Measurements from ENCODE around the gene RAD23A. TPM values are rescaled to one million over a fixed set of nuclear protein-coding genes. Genes with fewer than 3 reads are reported as not detected.
"Not testable (repeated sequence)": the region's sequence is repeated elsewhere in the genome, so short reads cannot be mapped to it uniquely, and the experiment has no call there.

The RAD23A gene
- total RNA-seq, 1 donor from 2014 or later: 50.2 TPM

DNA sequence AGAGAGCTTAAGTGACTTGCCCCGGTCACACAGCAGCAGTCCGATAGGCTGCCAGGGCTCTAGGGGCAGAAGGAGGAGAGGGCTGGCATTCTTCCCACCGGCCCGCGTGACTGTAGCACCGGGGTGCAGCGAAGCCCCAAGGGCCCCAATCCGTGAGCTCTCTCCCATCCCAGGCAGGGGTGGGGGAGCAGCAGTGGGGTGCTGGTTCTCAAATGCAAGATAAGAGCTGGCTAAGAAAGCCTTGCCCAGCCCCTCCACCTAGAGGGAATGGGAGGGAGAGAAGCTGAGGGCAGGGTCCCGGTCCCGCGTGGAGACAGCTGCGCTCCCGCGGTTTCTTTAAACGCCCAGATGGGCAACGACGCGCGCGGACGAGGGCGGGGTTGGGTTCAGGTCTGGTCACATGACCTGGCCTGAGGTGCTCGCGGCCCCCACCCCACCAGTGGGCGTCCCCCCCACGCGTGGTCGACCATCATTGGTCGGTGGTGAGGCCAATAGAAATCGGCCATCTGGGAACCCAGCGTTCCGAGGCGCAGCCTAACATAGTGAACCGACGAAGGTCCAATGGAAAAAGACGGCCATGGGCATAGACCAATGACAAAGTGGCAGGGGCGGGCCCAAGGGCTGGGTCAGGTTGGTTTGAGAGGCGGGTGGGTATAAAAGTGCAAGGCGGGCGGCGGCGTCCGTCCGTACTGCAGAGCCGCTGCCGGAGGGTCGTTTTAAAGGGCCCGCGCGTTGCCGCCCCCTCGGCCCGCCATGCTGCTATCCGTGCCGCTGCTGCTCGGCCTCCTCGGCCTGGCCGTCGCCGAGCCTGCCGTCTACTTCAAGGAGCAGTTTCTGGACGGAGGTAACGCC is 7.5 kb upstream of the RAD23A start, which contains the start of gene CALR:
Gene CALR, plus strand, starts transcription at position 683 of the 852 bp plus-strand sequence. Its CDS starts 71 bp downstream, at position 754.
- peak; percentile 97 for DNase-seq (ENCODE audit: low read depth)

DNA sequence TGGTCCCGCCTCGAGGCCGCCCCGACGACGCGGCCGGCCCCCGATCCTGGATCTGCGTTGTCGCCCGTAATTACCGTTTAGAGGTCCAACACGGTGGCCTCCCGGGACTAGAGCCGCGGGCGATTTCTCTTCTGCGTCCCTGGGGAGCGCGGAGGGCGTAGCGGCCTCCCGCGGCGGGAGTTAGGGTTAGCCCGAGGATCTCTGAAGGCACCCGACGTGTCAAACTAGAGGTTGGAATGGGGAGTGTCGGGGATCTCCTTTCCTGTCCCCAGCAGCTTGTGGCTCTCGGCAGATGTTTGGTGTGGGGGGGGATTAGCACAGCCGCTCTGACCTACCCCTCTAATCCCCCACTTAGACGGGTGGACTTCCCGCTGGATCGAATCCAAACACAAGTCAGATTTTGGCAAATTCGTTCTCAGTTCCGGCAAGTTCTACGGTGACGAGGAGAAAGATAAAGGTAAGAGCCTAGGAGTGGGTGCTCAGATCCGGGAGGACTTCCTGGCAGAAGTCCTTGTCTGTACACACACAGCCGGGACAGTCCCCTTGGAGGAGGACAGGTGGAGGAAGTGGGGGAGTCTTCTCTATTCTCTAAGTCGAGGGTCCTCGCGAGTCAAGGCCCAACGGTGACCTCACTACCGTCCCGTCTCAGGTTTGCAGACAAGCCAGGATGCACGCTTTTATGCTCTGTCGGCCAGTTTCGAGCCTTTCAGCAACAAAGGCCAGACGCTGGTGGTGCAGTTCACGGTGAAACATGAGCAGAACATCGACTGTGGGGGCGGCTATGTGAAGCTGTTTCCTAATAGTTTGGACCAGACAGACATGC is 6.7 kb upstream of the RAD23A start:
- DNase-seq (ENCODE audit: low read depth): peak; percentile 32

- no peak for DNase-seq (ENCODE audit: low read depth)
Observed at GRCh38 chr19:12939975-12940423, 5.7 kb upstream of the RAD23A start.

GRCh38 chr19:12940897-12941296 is 4.8 kb upstream of the RAD23A start:
- DNase-seq (ENCODE audit: low read depth): no peak

DNA sequence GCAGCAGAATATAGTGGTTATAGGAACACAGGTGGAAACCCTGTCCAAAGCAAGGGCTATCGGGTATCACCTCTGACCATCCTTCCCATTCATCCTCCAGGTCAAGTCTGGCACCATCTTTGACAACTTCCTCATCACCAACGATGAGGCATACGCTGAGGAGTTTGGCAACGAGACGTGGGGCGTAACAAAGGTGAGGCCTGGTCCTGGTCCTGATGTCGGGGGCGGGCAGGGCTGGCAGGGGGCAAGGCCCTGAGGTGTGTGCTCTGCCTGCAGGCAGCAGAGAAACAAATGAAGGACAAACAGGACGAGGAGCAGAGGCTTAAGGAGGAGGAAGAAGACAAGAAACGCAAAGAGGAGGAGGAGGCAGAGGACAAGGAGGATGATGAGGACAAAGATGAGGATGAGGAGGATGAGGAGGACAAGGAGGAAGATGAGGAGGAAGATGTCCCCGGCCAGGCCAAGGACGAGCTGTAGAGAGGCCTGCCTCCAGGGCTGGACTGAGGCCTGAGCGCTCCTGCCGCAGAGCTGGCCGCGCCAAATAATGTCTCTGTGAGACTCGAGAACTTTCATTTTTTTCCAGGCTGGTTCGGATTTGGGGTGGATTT is 2.1 kb upstream of the RAD23A start:
- no peak for DNase-seq (ENCODE audit: low read depth)

GRCh38 chr19:12944104-12944674 is 1.5 kb upstream of the RAD23A start:
- no peak for DNase-seq (ENCODE audit: low read depth)

DNA sequence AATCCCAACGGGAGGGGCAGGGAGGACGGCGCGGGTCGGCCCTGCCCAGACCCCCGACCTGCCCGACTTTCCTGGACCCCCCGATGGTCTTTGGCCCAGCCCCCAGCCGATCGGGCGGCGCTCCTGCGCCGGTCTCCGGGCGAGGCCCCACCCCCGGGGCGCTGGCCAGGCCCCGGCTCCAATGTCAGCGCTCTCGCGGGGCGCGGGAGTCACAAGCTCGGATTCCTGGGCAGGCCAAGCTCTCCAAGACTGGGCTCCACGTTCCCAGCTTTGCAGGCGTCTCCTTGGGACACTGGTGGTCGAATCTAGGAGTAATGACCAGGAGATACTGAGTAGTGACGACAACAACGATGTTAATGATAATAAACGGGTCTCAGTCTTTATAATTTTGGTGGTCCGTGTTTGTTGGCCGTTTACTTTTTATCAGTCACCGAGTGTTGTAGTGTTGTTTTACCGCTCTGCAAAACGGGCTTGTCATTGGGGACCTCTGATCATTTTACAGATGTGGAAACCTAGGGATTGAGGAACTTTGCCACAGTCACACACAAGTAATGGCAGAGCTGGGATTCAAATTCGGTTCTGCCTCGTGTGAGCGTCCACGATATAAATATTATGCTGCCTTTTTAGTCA is 545 bp downstream of the RAD23A start:
- DNase-seq (ENCODE audit: low read depth): peak; percentile 48

GRCh38 chr19:12946731-12947496 is 1.3 kb downstream of the RAD23A start:
- DNase-seq (ENCODE audit: low read depth): no peak

- no peak for DNase-seq (ENCODE audit: low read depth)
Observed at GRCh38 chr19:12947702-12948611, 2.3 kb downstream of the RAD23A start.

DNA sequence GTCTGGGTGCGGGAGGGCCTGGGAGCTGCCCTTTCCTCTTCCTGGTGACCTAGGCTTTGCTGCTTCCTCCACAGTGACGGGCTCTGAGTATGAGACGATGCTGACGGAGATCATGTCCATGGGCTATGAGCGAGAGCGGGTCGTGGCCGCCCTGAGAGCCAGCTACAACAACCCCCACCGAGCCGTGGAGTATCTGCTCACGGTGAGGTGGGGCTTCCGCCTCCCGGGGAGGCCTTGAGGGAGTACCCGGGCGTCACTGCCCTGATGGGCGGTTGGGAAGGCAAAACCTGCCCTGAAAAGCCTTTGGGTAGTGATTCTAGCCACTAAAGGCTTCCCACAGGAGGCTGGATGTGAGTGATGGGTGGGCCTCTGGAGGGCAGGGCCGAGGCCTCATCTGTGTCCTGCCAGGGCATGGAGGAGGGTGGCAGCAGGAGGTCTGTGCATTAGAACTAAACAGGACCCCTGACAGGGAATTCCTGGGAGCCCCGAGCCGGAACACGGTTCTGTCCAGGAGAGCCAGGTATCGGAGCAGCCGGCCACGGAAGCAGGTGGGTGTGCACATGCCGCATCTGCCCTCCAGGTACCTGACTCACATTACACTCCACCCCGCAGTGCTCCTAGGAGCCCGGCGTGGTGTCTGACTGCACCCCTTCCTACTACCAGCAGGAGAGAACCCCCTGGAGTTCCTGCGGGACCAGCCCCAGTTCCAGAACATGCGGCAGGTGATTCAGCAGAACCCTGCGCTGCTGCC is 3.1 kb downstream of the RAD23A start:
- no peak for DNase-seq (ENCODE audit: low read depth)

DNA sequence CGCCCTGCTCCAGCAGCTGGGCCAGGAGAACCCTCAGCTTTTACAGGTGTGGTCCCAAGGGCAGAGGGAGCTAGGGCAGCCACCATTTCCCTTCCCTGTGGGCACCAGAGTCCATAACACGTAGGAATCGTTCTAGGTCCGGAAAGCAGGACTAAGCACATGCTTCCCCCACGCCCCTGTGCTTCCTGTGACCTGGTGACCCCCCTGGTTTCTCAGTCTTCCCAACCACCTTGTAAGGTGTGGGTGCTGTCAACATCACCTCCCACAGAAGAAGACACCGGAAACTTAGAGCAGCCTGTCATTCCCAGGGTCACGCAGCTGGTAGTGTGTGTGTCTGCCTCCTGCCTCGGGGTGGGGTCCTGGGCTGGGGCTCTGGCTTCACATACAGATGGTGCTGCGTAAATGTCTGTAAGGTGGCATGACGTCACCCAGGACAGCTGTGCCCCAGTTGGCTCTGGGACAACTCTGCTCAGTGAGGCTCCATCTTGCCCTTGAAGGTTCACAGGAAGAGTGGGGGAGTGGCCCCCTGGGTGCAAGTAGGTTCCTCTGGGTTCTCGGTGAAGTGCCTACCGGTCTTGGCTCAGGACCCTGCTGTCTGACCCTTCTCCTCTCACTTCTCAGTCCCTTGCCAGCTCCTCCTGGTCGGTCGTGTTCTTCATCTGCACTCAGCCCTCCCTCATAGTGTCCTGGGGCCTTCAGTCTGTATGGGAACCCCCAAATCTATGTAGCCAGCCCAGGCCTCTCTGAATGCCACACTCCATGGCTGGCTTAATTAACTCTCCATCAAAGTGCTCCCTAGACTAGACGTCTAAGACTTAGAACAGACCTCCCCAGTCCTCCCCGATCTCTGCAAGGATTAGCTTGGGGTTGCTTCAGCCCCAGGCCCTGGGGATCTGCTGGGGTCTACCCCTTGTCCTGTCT is 4.0 kb downstream of the RAD23A start:
- no peak for DNase-seq (ENCODE audit: low read depth)

- not testable (repeated sequence) for DNase-seq (ENCODE audit: low read depth)
Observed at GRCh38 chr19:12952050-12952449, 6.4 kb downstream of the RAD23A start.

DNA sequence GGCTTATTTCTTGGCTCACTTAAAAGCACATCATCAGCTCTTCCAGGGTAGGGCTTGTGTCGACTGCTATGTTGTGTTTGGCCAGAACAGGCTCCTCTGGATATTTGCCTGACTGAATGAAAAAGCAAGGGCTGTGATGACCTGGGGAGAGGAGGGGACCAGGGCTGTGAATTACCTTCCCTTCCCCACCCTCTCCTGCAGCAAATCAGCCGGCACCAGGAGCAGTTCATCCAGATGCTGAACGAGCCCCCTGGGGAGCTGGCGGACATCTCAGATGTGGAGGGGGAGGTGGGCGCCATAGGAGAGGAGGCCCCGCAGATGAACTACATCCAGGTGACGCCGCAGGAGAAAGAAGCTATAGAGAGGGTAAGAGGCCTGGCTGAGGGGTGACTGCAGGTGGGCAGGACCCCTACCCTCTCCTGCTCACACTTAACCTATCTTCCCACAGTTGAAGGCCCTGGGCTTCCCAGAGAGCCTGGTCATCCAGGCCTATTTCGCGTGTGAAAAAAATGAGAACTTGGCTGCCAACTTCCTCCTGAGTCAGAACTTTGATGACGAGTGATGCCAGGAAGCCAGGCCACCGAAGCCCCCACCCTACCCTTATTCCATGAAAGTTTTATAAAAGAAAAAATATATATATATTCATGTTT is 7.0 kb downstream of the RAD23A start:
- no peak for DNase-seq (ENCODE audit: low read depth)

DNA sequence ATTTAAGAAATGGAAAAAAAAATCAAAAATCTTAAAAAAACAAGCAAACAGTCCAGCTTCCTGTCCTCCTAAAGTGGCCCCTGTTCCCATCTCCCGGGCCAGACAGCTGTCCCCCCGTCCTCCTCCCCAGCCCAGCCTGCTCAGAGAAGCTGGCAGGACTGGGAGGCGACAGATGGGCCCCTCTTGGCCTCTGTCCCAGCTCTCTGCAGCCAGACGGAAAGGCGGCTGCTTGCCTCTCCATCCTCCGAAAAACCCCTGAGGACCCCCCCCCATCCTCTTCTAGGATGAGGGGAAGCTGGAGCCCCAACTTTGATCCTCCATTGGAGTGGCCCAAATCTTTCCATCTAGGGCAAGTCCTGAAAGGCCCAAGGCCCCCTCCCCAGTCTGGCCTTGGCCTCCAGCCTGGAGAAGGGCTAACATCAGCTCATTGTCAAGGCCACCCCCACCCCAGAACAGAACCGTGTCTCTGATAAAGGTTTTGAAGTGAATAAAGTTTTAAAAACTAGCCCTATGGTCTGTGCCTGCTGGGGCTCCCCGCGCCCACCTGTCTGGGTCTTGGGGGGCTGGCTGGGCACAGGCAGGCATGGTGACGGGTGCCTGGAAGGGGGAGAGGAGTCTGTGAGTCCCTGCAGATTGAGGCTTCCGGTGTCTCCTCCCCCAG is 7.6 kb downstream of the RAD23A start:
- DNase-seq (ENCODE audit: low read depth): no peak

DNA sequence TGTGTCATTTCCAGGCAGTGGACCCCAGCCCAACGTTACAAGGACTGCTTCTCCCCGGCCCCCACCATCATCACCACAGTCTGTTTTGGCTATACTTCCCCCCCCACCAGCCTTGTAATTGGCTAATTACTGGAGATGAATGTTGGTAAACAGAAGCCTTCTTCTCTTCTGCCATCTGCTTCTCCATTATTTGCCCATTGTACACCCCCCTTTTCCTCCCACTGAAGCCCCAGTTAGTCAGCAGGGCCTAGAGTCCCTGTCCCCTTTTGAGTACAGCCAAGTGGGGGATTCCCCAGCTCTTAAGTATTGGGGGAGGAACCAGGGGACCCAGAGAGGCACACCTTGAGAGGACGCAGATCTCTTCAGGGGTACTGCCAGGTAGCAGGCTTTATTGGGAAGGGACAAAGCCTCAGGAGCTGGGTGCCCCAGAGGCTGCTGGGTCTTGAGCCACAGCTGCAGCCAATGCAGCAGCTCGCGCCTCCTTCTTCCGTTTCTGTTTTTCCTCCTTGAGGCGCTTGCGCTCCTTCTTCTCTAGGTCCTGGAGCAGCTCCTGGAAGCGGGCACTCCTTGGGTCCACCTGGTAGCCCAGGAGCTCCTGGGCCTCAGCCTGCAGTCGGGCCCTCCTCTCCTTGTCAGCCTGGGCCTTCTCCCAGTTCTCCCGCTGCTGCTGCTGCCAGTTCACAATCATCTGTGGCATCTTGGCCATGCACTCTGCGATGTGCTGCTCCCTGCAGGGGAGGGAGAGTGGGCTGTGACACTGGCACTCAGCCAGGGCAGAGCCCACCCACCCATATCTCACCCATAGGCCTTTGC is 8.3 kb downstream of the RAD23A start:
- DNase-seq (ENCODE audit: low read depth): no peak

GRCh38 chr19:12954612-12954962 is 8.9 kb downstream of the RAD23A start:
- no peak for DNase-seq (ENCODE audit: low read depth)

All from renal cortical epithelial cell (primary cell).